Right atrium auricular region (tissue), 2 donors: Measurements from ENCODE around the gene ZNF536. TPM values are rescaled to one million over a fixed set of nuclear protein-coding genes. Genes with fewer than 3 reads are reported as not detected.
"Not testable (repeated sequence)": the region's sequence is repeated elsewhere in the genome, so short reads cannot be mapped to it uniquely, and the experiment has no call there.

ENCODE experiments used
- DNase-seq: peaks from one replicate; pipeline ENCODE4 v3.0.0-alpha.2; 2019; ENCODE audit warnings: low spot score
- H3K27ac ChIP-seq, 2 donors: fragments of 200-600 bp; sonication (generic); 1 replicate in 1 of 2; 2 replicates in 1 of 2; pipeline ENCODE4 v1.5.1; 2016 to 2019
- H3K27me3 ChIP-seq, 2 donors: fragments of 200-600 bp; sonication (generic); one replicate each; pipeline versions ENCODE4 v1.5.1 to v1.6.0; 2017 to 2019
- H3K36me3 ChIP-seq: fragments of 200-600 bp; sonication (generic); one replicate; pipeline ENCODE4 v1.5.1; 2016
- H3K4me1 ChIP-seq, 2 donors: fragments of 200-600 bp; sonication (generic); one replicate each; pipeline versions ENCODE4 v1.5.1 to v1.6.0; 2017 to 2019
- H3K4me3 ChIP-seq, 2 donors: fragments of 200-600 bp; sonication (generic); 1 replicate in 1 of 2; 2 replicates in 1 of 2; pipeline ENCODE4 v1.5.1; 2017 to 2019; ENCODE audit warnings: mild to moderate bottlenecking in 1 of 2, moderate library complexity in 1 of 2
- H3K9me3 ChIP-seq, 2 donors: fragments of 200-600 bp; sonication (generic); one replicate each; pipeline ENCODE4 v1.5.1; 2019
- total RNA-seq, 2 donors: library from RNA; depleted of rRNA; stranded (reverse); fragments of >200 nt; gene quantifications; one replicate each; pipeline ENCODE4 v1.1.0, GENCODE V29; 2016
- TF ChIP-seq, protein P1 (sequence below), 2 donors: fragments of 200-600 bp; sonication (generic); IDR thresholded peaks; one replicate each; pipeline ENCODE4 v1.5.1; 2019; ENCODE audit warnings: antibody characterized with exemption in 2 of 2

ZNF536 gene
- total RNA-seq, 2 donors from 2014 or later: 1.9 to 2.7 TPM

DNA sequence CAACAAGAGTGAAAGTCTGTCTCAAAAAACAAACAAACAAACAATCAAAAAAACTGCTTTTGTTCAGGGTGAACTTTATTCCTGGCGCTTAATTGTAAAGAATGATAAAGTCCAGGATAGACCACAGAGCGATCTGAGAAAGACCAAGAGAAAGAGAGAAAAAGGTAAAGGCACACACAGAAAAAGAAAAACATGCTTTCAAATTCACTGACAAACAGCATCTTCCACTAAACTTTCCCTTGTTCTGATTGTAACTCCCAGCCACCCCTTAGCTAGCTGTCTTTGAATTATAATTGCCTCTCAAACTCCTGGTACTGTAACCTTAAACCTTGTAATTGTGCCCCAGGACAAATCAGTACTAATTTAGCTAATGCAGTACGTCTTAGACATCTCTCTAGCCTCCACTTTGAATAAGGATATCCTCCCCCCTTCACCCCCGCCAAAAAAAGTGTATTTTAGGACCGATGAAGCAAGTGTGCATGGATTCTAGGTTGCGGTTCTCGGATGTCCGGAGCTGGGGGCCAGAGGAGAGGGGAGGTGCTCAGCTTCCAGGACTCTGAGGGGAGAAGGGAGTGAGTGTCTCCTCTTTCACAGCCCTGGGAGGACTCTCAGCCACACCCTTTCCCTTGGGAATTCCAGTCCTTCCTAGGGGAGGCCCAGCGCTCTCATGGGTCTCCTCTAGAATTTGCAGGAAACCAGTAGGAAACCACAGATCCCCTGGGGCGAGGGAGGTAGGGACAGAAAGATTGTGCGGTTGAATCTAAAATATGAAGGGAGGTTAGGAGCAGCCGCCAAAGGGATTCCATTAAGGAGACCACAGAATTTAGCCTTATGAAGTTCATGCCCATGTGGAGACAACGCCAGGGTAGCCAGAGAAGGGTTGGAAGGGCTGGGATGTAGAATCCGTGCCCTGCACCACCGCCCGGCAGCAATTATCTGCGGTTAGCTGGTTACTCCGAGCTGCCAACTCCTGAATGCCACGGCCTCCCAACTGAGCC is 19.7 kb downstream of the ZNF536 start:
- Histone ChIP-seq H3K4me3 (no peak overlapping the region), H3K27me3 (no peaks in the 10 kb centered on the region), H3K36me3 (no peaks in the 10 kb centered on the region), H3K27ac (no peak overlapping the region), H3K9me3 (no peaks in the 10 kb centered on the region), H3K4me1 (peaks cover 0 to 12% of the 10 kb centered on the region in 2 donors)
- TF ChIP-seq, protein P1, sequence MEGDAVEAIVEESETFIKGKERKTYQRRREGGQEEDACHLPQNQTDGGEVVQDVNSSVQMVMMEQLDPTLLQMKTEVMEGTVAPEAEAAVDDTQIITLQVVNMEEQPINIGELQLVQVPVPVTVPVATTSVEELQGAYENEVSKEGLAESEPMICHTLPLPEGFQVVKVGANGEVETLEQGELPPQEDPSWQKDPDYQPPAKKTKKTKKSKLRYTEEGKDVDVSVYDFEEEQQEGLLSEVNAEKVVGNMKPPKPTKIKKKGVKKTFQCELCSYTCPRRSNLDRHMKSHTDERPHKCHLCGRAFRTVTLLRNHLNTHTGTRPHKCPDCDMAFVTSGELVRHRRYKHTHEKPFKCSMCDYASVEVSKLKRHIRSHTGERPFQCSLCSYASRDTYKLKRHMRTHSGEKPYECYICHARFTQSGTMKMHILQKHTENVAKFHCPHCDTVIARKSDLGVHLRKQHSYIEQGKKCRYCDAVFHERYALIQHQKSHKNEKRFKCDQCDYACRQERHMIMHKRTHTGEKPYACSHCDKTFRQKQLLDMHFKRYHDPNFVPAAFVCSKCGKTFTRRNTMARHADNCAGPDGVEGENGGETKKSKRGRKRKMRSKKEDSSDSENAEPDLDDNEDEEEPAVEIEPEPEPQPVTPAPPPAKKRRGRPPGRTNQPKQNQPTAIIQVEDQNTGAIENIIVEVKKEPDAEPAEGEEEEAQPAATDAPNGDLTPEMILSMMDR (IDR thresholded peaks at IDR 0.05): no peak
- DNase-seq: peak; percentile 32

DNA sequence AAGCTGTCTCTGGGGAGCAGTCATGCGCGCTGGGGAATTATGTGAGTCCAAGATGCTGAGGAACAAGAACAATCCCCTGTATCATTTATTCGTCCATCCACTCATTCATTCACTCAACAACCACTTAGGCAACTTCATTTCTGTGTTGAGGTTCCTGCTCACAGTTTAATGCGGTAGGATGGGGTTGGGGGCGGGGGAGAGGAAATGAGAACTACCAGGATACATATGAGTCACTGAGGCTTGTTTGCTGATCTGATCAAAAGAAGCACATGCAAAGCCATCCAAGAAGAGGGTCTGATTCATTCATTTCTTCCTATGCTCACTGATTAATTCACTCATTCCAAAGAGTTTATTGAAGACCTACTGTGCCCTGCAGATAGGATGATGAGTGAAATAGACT is 20.9 kb downstream of the ZNF536 start:
- H3K4me3 ChIP-seq: no peak overlapping the region
- no peaks in the 10 kb centered on the region for H3K9me3 ChIP-seq
- no peak overlapping the region for H3K27ac ChIP-seq
- no peaks in the 10 kb centered on the region for H3K36me3 ChIP-seq
- no peak for DNase-seq
- no peaks in the 10 kb centered on the region for H3K27me3 ChIP-seq
- TF ChIP-seq, protein P1 (IDR thresholded peaks at IDR 0.05): no peak
- no peaks in the 10 kb centered on the region for H3K4me1 ChIP-seq

DNA sequence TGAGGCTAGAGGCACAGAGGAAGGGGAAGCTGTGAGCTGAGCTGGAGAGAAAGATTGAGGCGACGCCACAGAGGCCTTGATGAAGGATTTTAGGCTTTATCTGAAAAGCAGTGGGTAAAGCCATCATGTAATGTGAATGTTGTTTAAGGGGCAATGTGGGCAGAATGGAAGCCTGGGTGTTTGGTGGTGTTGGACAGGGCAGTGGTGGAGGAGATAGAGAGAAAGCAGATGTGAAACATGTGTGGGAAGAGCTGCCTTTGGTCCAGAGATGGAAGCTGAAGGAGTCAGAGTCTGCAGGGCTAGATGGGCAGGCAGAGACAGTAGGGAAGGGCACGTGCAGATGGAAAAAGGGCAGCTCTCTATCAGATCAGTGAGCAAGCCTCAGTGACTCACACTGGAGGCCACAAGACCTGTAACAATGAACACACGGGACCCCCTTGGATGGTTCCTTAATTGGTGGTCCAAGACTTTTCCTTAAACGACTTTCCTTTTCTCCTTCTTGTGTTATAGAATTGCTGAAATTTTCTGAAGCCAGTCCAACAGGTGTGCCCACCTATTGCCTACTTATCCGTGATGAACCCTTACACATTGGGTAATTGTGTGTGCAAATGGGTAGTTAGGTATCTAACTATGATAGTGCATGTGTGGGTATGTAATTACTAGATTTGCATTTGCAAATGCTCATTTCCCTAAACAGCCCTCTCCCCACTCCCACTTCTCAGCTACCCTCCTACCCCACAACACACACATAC is 21.7 kb downstream of the ZNF536 start:
- Histone ChIP-seq H3K4me3 (no peak overlapping the region), H3K27ac (no peak overlapping the region), H3K36me3 (no peaks in the 10 kb centered on the region), H3K9me3 (no peaks in the 10 kb centered on the region), H3K4me1 (no peaks in the 10 kb centered on the region), H3K27me3 (no peaks in the 10 kb centered on the region)
- TF ChIP-seq, protein P1 (IDR thresholded peaks at IDR 0.05): no peak
- no peak for DNase-seq

DNA sequence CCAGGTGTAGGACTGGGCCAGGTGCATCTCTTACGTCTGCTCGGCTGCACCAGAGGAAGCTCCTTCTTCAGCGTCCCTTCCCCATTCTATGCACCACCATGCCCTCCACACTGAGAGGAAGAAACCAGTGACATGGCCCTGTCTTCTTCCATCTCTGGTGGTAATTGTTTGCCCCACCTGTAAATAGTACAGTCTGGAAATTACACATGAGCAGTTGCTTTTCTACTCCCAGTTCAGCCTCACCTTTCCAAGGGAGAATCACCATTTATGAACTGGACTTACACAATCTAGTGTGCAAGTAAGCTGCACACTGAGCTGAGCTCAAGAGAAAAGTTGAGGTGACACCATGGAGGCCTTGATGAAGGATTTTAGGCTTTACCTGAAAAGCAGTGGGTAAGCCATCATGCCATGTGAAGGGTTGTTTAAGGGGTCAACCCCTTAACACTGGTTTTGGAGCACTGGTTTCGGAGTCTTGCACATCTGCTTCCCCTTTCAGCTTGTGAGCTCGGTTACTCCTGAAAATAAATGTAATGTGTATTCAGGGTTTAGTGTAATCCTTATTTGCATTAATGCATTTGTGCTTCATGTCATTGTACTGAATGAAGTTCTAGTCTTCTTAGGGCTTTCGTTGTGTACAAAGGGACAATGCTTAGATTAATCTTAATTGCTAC is 22.4 kb downstream of the ZNF536 start:
- no peaks in the 10 kb centered on the region for H3K36me3 ChIP-seq
- H3K4me1 ChIP-seq: no peaks in the 10 kb centered on the region
- TF ChIP-seq, protein P1 (IDR thresholded peaks at IDR 0.05): no peak
- H3K9me3 ChIP-seq: no peaks in the 10 kb centered on the region
- H3K27me3 ChIP-seq: no peaks in the 10 kb centered on the region
- no peak overlapping the region for H3K27ac ChIP-seq
- no peak overlapping the region for H3K4me3 ChIP-seq
- no peak for DNase-seq

DNA sequence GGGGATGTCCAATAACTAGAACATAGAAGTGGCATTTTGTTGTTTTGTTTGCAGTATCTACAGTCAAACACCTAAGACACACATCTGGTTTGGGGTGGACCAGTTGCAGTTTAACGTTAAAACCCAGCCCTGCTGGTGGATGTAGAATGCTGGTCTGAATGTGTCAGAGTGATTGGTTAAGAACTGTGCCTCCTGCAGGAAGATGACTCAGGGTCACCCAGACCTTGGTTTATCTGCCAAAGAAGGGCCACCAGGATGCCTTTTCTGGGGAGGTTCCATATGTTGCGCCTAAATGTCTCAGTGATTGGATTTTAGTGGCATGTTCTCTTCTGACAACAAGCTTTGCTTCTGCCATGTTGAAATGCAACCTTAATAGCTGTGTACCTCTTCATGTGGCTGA is 23.1 kb downstream of the ZNF536 start:
- Histone ChIP-seq H3K4me3 (no peak overlapping the region), H3K27me3 (no peaks in the 10 kb centered on the region), H3K27ac (no peak overlapping the region), H3K9me3 (no peaks in the 10 kb centered on the region), H3K4me1 (no peaks in the 10 kb centered on the region), H3K36me3 (no peaks in the 10 kb centered on the region)
- TF ChIP-seq, protein P1 (IDR thresholded peaks at IDR 0.05): no peak
- no peak for DNase-seq

DNA sequence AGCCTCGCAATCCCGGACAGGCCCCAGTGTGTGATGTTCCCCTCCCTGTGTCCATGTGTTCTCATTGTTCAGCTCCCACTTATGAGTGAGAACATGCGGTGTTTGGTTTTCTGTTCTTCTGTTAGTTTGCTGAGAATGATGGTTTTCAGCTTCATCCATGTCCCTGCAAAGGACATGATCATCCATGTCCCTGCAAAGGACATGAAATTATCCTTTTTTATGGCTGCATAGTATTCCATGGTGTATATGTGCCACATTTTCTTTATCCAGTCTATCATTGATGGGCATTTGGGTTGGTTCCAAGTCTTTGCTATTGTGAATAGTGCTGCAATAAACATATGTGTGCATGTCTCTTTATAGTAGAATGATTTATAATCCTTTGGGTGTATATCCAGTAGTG is 26.4 kb downstream of the ZNF536 start:
- not testable (repeated sequence) for H3K27me3 ChIP-seq, H3K9me3 ChIP-seq, H3K36me3 ChIP-seq, DNase-seq, H3K27ac ChIP-seq, H3K4me3 ChIP-seq, H3K4me1 ChIP-seq
